Neuronal stem cell (in vitro differentiated cells): ENCODE measurements around the gene NFYA.
A peak's percentile ranks its signal among the peaks of the same experiment; 100 is the strongest.

Experiments
- DNase-seq: peaks from one replicate; pipeline ENCODE4 v3.0.0-alpha.2; 2013; ENCODE audit warnings: low spot score
- H2AFZ ChIP-seq: one replicate; pipeline ENCODE4 v1.6.1; 2013; ENCODE audit warnings: mild to moderate bottlenecking, low read length, inconsistent platforms
- H2AK5ac ChIP-seq: 2 replicates; pipeline ENCODE4 v1.6.1; 2013; ENCODE audit warnings: low read depth, mild to moderate bottlenecking, inconsistent platforms, low read length, moderate library complexity, mixed read lengths
- H2BK120ac ChIP-seq: 2 replicates; pipeline ENCODE4 v1.6.1; 2013; ENCODE audit warnings: low read depth, mild to moderate bottlenecking, inconsistent platforms, low read length, moderate library complexity, mixed read lengths
- H2BK12ac ChIP-seq: one replicate; pipeline ENCODE4 v1.6.1; 2013; ENCODE audit warnings: low read length, inconsistent platforms
- H2BK15ac ChIP-seq: 2 replicates; pipeline ENCODE4 v1.6.1; 2013; ENCODE audit warnings: mild to moderate bottlenecking, low read length, inconsistent platforms, mixed read lengths
- H2BK5ac ChIP-seq: one replicate; pipeline ENCODE4 v1.6.1; 2013; ENCODE audit warnings: inconsistent platforms, mild to moderate bottlenecking, low read length, moderate library complexity
- H3K14ac ChIP-seq: one replicate; pipeline ENCODE4 v1.6.1; 2013; ENCODE audit warnings: low read length, inconsistent platforms
- H3K18ac ChIP-seq: 2 replicates; pipeline ENCODE4 v1.6.1; 2013; ENCODE audit warnings: low read length, inconsistent platforms
- H3K23ac ChIP-seq: 2 replicates; pipeline ENCODE4 v1.6.1; 2013; ENCODE audit warnings: low read depth, mild to moderate bottlenecking, mixed read lengths, low read length, inconsistent platforms; ENCODE audit not compliant: poor library complexity
- H3K27ac ChIP-seq: replicated peaks from 3 replicates; pipeline ENCODE4 v1.5.1; 2013; ENCODE audit warnings: low read length, inconsistent platforms
- H3K27me3 ChIP-seq, 3 experiments: 2 replicates each; pipeline ENCODE4 v1.6.1; 2013; ENCODE audit warnings: low read length in 3 of 3, mild to moderate bottlenecking in 2 of 3, inconsistent platforms in 1 of 3, low read depth in 1 of 3, mixed read lengths in 1 of 3, moderate library complexity in 1 of 3; ENCODE audit not compliant: control insufficient read depth in 3 of 3, insufficient read depth in 3 of 3
- H3K36me3 ChIP-seq, 2 donors: replicated peaks in 1 of 2; 2 replicates each; pipeline ENCODE4 v1.6.1; 2013; ENCODE audit warnings: low read length in 2 of 2; ENCODE audit not compliant: control insufficient read depth in 2 of 2, insufficient read depth in 2 of 2
- H3K4ac ChIP-seq: 2 replicates; pipeline ENCODE4 v1.6.1; 2013; ENCODE audit warnings: inconsistent platforms, mild to moderate bottlenecking, low read length, moderate library complexity
- H3K4me1 ChIP-seq, 2 donors: 1 replicate in 1 of 2; 2 replicates in 1 of 2; pipeline ENCODE4 v1.6.1; 2013; ENCODE audit warnings: low read length in 2 of 2, low read depth in 1 of 2; ENCODE audit not compliant: control insufficient read depth in 2 of 2, insufficient read depth in 1 of 2
- H3K4me2 ChIP-seq: one replicate; pipeline ENCODE4 v1.6.1; 2013; ENCODE audit warnings: mild to moderate bottlenecking, low read length, inconsistent platforms; ENCODE audit not compliant: insufficient read depth, poor library complexity, severe bottlenecking
- H3K4me3 ChIP-seq, 2 donors: 2 replicates each; pipeline ENCODE4 v1.5.1; 2013; ENCODE audit warnings: low read length in 2 of 2, mild to moderate bottlenecking in 2 of 2, inconsistent platforms in 1 of 2, moderate library complexity in 1 of 2
- H3K79me1 ChIP-seq: one replicate; pipeline ENCODE4 v1.6.1; 2013; ENCODE audit warnings: low read depth, mild to moderate bottlenecking, inconsistent platforms, low read length, moderate library complexity
- H3K9ac ChIP-seq: one replicate; pipeline ENCODE4 v1.6.1; 2013; ENCODE audit warnings: mild to moderate bottlenecking, low read depth, low read length, inconsistent platforms; ENCODE audit not compliant: poor library complexity
- H3K9me3 ChIP-seq, 2 donors: replicated peaks in 1 of 2; 2 replicates each; pipeline versions ENCODE3 to v1.6.1; 2013; ENCODE audit warnings: low read length in 2 of 2, mild to moderate bottlenecking in 2 of 2, inconsistent platforms in 1 of 2, low read depth in 1 of 2, mixed read lengths in 1 of 2, moderate library complexity in 1 of 2; ENCODE audit not compliant: control insufficient read depth in 2 of 2, insufficient read depth in 1 of 2
- H4K8ac ChIP-seq: one replicate; pipeline ENCODE4 v1.6.1; 2013; ENCODE audit warnings: low read depth, mild to moderate bottlenecking, inconsistent platforms, low read length, moderate library complexity
- H4K91ac ChIP-seq: one replicate; pipeline ENCODE4 v1.6.1; 2013; ENCODE audit warnings: low read length, low read depth, mild to moderate bottlenecking, inconsistent platforms; ENCODE audit not compliant: poor library complexity
- WGBS, 2 donors: extraction: QIAGEN DNeasy Blood & Tissue Kit; methylation state at CpG; one replicate each; pipeline ENCODE4 v1.1.7; 2013; ENCODE audit warnings: missing lambda C conversion rate in 2 of 2, mixed read lengths in 1 of 2; ENCODE audit not compliant: insufficient read length in 2 of 2, insufficient replicate concordance in 1 of 2; ENCODE audit errors: extremely low coverage in 2 of 2; 5-methylcytosine and 5-hydroxymethylcytosine counted together

Gene NFYA

GRCh38 chr6:41073203-41073967 is 611 bp downstream of the NFYA start:
- H2BK12ac ChIP-seq = no peak overlapping the region
- H3K79me1 ChIP-seq = peaks cover 3% of the 10 kb centered on the region
- H3K4me1 ChIP-seq = peaks cover 6 to 9% of the 10 kb centered on the region in 2 donors
- no peak overlapping the region for H4K8ac ChIP-seq
- peak overlapping the region; percentile 87 for H3K23ac ChIP-seq
- peak overlapping the region; percentile 99 for H3K27ac ChIP-seq
- H2AFZ ChIP-seq = peak overlapping the region; percentile 84
- peak overlapping the region; percentile 79 for H3K14ac ChIP-seq
- H3K4me2 ChIP-seq = peak overlapping the region; percentile 74
- H3K9ac ChIP-seq = peak overlapping the region; percentile 94
- H3K36me3 ChIP-seq = peaks cover 0 to 29% of the 10 kb centered on the region in 2 donors
- H3K9me3 ChIP-seq = no peaks in the 10 kb centered on the region
- peak overlapping the region; percentile 83 to 91 for H3K4me3 ChIP-seq
- WGBS, 2 donors = no CpG with 5 or more reads among the region's 74 CpGs
- H3K4ac ChIP-seq = peak overlapping the region; percentile 58
- DNase-seq = peak; percentile 80
- H2BK5ac ChIP-seq = peak overlapping the region; percentile 99
- H2BK15ac ChIP-seq = no peak overlapping the region
- H3K18ac ChIP-seq = peak overlapping the region; percentile 98
- H3K27me3 ChIP-seq = no peaks in the 10 kb centered on the region
- H4K91ac ChIP-seq = no peak overlapping the region
- H2AK5ac ChIP-seq = peak overlapping the region; percentile 97
- H2BK120ac ChIP-seq = no peak overlapping the region

GRCh38 chr6:41073968-41074691 is 1.4 kb downstream of the NFYA start:
- H3K79me1 ChIP-seq = peaks cover 3% of the 10 kb centered on the region
- peak overlapping the region; percentile 84 for H2AFZ ChIP-seq
- H2BK5ac ChIP-seq = no peak overlapping the region
- H3K27ac ChIP-seq = peak overlapping the region; percentile 99
- H3K9ac ChIP-seq = peak overlapping the region; percentile 94
- peak overlapping the region; percentile 83 to 91 for H3K4me3 ChIP-seq
- no peak overlapping the region for H3K18ac ChIP-seq
- H2BK12ac ChIP-seq = no peak overlapping the region
- H3K9me3 ChIP-seq = no peaks in the 10 kb centered on the region
- no peak overlapping the region for H4K8ac ChIP-seq
- DNase-seq = no peak
- no peak overlapping the region for H2BK15ac ChIP-seq
- H3K4me2 ChIP-seq = peak overlapping the region; percentile 74
- H3K36me3 ChIP-seq = peaks cover 2 to 29% of the 10 kb centered on the region in 2 donors
- H4K91ac ChIP-seq = no peak overlapping the region
- no peak overlapping the region for H2BK120ac ChIP-seq
- no CpG with 5 or more reads among the region's 11 CpGs for WGBS, 2 donors
- no peak overlapping the region for H3K14ac ChIP-seq
- H3K27me3 ChIP-seq = no peaks in the 10 kb centered on the region
- H3K23ac ChIP-seq = peak overlapping the region; percentile 12
- peaks cover 6 to 9% of the 10 kb centered on the region in 2 donors for H3K4me1 ChIP-seq
- H3K4ac ChIP-seq = no peak overlapping the region
- no peak overlapping the region for H2AK5ac ChIP-seq

- Histone ChIP-seq H2AK5ac (no peak overlapping the region), H3K4me1 (peaks cover 6 to 9% of the 10 kb centered on the region in 2 donors), H3K9ac (no peak overlapping the region), H2BK120ac (no peak overlapping the region), H3K14ac (no peak overlapping the region), H3K4me2 (no peak overlapping the region), H4K91ac (no peak overlapping the region), H3K79me1 (peaks cover 3% of the 10 kb centered on the region), H3K9me3 (no peaks in the 10 kb centered on the region), H3K4me3 (peak overlapping the region in 1 of 2 donors; percentile 83), H3K18ac (no peak overlapping the region), H2BK12ac (no peak overlapping the region), H3K23ac (no peak overlapping the region), H3K27ac (no peak overlapping the region), H2AFZ (peak overlapping the region; percentile 84), H2BK15ac (no peak overlapping the region), H3K36me3 (peaks cover 2 to 29% of the 10 kb centered on the region in 2 donors), H4K8ac (no peak overlapping the region), H3K27me3 (no peaks in the 10 kb centered on the region), H2BK5ac (no peak overlapping the region), H3K4ac (no peak overlapping the region)
- DNase-seq = no peak
- no CpG with 5 or more reads among the region's 11 CpGs for WGBS, 2 donors
Observed at GRCh38 chr6:41074692-41075436, 2.1 kb downstream of the NFYA start.
